GM06990 (cell line): Measurements from ENCODE around the gene TENT4B.

ENCODE experiments used
- DNase-seq: peaks from one replicate; pipeline ENCODE4 v3.0.0-alpha.2; 2011; ENCODE audit not compliant: insufficient read length; ENCODE audit errors: extremely low read depth
- H3K27me3 ChIP-seq: replicated peaks from 2 replicates; pipeline ENCODE4 v1.6.0; 2011; ENCODE audit warnings: low read length; ENCODE audit not compliant: control insufficient read depth, insufficient read depth
- H3K36me3 ChIP-seq: 2 replicates; pipeline ENCODE4 v1.5.1; 2011; ENCODE audit warnings: low read length; ENCODE audit not compliant: control insufficient read depth, insufficient read depth
- H3K4me3 ChIP-seq: replicated peaks from 2 replicates; pipeline ENCODE4 v1.5.1; 2011; ENCODE audit warnings: low read depth, mild to moderate bottlenecking, control low read depth, low read length
- TF ChIP-seq, protein P1 (sequence below): IDR thresholded peaks from 2 replicates; pipeline ENCODE4 v1.5.1; 2011; ENCODE audit warnings: low read length, control low read depth, mild to moderate bottlenecking, inconsistent platforms; ENCODE audit not compliant: insufficient read depth, poor library complexity, severe bottlenecking

TENT4B gene

DNA sequence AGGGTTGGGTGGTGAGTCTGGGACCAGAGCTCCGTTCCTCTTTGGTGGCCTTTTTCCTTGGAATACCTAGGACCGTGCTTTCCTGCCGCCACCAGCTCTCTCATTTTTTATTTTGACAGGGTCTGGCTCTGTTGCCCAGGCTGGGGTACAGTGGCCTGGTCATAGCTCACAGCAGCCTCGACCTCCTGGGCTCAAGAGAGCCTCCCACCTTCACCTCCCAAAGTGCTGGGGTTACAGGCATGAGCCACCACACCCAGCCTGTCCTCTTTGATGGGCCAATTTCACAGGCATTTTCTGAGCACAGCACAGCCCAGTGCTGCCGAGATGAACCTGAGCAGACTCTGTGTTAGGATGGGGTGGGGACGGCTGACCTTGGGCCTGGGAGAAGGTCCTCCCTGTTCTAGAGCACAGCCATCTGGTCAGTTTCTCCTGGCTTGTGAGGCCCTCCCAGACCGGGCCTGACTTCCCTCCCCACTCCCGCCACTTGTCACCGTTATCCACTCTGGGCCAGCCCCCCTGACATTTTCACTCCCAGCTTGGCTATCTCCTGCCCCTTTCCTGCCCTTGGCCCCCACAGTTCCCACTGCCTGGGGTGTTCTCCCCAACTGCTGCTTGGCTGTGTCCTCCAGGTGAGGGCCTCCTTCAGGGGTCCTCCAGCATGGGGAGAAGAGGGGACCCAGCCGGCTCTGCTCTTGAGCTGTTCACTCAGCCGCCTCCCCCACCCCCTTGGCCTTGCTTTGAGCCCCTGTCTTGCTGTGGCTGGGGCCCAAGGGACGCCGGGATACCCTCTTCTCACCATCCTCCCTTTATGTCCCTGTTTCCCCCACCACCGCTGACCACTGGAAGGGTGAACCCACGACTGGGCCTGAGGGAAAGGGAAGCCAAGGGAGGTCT lies 118.3 kb downstream of the TENT4B start:
- Histone ChIP-seq H3K4me3 (no peak overlapping the region), H3K27me3 (no peaks in the 10 kb centered on the region), H3K36me3 (peaks cover 3% of the 10 kb centered on the region)
- no peak for DNase-seq
- TF ChIP-seq, protein P1, sequence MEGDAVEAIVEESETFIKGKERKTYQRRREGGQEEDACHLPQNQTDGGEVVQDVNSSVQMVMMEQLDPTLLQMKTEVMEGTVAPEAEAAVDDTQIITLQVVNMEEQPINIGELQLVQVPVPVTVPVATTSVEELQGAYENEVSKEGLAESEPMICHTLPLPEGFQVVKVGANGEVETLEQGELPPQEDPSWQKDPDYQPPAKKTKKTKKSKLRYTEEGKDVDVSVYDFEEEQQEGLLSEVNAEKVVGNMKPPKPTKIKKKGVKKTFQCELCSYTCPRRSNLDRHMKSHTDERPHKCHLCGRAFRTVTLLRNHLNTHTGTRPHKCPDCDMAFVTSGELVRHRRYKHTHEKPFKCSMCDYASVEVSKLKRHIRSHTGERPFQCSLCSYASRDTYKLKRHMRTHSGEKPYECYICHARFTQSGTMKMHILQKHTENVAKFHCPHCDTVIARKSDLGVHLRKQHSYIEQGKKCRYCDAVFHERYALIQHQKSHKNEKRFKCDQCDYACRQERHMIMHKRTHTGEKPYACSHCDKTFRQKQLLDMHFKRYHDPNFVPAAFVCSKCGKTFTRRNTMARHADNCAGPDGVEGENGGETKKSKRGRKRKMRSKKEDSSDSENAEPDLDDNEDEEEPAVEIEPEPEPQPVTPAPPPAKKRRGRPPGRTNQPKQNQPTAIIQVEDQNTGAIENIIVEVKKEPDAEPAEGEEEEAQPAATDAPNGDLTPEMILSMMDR, result no peak

DNA sequence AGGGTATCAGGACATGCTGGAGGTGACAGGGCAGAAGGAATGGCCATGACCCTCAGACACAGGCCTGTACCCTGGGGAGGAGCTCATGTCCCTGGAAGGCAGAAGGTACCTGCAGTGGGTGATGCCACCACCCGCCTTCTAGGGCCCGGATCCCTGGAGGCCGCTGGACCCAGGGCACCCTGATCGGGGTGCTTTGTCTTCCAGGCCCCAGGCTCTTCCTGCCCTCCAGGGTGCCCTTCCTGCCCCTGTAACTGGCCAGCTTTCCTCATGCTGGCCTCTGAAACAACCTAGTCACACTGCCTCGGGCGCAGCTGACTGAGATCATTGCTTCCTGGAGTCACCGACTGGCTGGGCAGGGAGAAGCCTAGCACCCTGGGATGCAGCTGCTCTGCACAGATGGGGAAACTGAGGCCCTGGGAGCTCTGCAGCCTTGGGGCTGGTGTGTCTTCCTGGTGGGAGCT lies 119.0 kb downstream of the TENT4B start:
- Histone ChIP-seq H3K36me3 (peaks cover 3% of the 10 kb centered on the region), H3K27me3 (no peaks in the 10 kb centered on the region), H3K4me3 (no peak overlapping the region)
- no peak for DNase-seq
- TF ChIP-seq, protein P1, result no peak

DNA sequence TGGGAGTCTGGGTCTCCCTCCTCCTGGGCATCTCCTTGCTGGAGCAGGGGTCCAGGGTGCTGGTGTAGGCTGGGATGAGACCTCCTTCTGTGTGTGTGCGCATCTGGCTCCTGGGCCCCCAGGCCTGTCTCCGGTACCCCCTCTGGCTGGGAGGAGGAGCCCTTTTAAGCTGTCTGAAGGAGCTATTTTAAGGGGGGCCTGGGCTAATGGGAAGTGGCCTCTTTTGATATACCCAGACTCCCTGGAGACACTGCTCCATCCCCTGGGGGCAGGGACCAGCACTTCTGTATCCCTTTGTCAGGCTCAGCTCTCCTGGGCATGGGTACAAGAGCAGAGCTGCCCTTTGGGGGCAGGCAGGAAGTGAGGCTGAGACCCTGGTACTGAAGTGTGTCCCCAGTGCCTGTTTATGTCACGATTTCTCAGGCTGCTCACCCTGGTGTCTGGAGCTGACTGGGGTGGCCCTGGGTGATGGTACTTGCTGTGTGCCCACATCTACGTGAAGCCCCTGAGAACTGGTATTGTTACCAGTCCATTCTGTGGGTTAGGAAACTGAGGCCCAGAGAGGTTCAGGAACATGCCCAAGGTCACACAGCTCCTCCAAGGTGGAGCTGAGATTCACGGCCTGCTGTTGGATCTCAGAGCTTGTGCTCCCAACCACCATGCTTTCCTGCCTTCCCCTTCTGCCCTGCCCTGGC lies 119.7 kb downstream of the TENT4B start:
- TF ChIP-seq, protein P1, result no peak
- Histone ChIP-seq H3K4me3 (no peak overlapping the region), H3K36me3 (peaks cover 3% of the 10 kb centered on the region), H3K27me3 (no peaks in the 10 kb centered on the region)
- no peak for DNase-seq

DNA sequence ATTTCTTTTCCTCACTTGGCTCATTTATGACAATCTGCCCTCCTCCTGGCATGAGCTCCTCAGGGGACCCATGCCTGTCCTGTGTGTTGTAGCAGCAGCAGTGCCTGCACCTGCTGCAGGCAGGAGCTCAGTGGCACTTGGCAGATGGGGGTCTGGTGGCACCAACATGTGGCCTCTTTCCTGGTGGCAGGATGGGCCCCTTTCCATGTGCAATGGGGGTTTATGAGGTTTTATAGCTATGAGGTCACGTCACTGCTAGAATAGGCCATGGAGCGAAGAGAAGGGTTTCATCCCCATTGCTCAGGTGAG lies 120.2 kb downstream of the TENT4B start:
- TF ChIP-seq, protein P1, result no peak
- H3K36me3 ChIP-seq, result peaks cover 3% of the 10 kb centered on the region
- H3K27me3 ChIP-seq, result no peaks in the 10 kb centered on the region
- no peak overlapping the region for H3K4me3 ChIP-seq
- DNase-seq, result no peak

DNA sequence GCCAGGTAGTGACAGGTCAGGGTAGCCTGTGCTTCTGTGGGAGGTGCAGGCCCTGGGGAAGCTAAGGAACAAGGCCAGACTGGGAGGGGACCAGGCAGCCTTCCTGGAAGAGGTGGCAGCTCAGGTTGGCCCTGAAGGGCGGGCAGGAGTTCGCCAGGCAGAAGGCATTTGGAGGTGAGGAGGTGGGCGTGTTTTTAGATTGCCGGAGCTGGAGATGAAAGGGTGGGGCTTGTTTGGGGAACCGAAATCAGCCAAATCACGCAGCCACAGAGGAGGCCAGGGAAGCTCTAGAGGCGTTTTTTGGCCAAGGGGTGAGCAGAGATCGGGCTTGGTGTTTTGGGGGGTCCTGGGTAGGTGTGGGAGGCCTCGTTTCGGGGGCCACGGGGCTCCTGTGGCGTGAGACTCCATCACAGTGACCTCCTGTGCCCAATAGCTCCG lies 120.8 kb downstream of the TENT4B start:
- Histone ChIP-seq H3K27me3 (no peaks in the 10 kb centered on the region), H3K4me3 (peak overlapping the region; percentile 85), H3K36me3 (peaks cover 3% of the 10 kb centered on the region)
- DNase-seq, result peak; percentile 87
- TF ChIP-seq, protein P1, result no peak
